GM21717 (cell line): ENCODE measurements around the gene KIF3A.

Source experiments
- ATAC-seq: cut with Tn5 transposase; IDR thresholded peaks from one replicate; pipeline ENCODE4 v1.9.1; 2021; ENCODE audit warnings: mild to moderate bottlenecking, moderate library complexity; ENCODE audit not compliant: unreplicated experiment

KIF3A gene

DNA sequence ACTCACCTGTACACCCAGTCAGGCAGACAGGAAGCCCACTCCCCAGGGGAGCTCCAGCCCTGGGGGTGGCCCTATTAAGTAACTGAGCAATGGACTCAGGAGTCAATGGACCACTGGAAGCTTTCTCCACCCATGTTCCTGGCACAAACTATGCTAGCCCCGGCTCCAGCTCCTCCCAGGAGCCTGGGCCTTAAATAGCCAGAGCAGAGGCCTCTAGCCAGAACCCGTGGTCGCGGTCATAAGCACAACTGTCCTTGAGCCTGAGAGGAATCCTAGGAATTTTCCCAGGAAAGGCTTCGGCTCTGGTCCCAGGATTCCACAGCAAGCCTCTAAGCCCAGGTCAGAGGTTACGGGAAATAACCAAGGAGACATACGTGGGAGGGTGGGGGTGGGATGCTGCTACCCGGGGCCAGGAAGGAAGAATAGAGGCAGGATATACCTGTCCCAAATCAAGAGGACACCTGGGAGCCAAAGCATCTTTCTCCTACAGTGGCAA lies 34.2 kb upstream of the KIF3A start:
- ATAC-seq, result no peak

DNA sequence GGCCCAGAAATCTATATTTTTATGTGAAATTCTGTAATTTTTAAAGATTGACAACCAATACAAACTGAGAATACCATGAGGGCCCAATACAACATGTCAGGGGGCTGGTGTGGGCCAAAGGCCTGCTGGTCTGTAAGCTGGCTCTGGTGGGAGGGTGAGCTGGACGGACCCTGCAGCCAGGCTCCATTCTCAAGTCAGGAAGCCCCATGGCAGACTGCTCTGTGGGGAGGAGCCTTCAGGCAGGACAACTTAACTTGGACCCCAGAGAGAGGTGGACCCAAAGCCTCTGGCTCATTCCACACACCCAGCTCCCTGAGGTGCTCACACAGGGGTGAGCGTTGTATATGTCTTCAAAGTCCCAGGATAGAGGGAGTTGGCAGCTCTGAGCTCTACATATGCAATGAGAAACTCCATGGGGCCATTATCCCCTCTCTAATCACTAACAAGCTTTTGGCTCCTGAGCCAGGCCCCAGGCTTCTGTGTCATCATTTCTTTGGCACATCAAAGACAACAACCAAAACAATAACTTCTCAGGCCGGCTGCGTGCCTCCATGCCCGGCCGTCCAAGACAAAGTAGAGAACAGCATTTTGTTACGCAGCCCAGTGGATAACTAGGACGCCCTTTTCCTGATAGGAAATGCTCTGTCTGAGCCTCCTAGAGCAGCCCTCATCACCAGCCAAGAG lies 33.3 kb upstream of the KIF3A start:
- no peak for ATAC-seq

DNA sequence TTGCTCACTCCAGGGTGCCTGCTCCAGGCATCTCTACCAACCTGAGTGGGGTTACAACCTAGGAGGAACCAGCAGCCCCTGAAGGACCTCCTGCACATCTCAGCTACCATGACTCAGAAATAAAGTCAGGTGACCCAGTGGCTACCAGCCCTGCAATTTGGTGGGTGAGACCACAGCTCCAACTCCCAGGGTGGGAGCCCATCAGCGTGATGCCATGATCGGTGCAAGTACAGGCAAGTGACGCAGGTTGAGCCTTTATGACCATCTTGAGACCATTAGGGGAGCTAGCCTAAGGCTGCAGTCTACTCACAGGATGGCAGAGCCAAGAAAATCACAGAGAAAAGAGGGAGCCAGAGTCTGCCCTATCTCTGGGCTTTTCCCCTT lies 31.1 kb upstream of the KIF3A start:
- ATAC-seq, result no peak

DNA sequence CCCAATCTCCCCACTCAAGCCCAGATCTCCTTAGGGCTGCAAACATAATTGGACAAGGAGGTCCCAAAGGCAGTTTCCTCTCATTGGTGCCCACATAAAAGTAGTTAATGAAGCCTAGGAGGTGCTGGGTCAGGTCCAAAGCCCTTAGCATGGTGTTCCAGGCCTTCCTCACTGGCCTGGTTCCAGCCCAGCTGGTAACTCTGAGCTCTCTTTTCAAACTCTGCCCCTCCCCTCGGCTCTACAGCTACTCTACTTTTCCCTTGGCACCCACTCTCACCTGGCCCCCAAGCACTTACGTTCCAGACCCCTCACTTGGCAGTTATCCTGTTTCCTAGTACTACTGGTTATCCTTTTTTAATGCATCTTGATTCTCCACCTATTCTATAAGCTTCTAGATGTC lies 29.8 kb upstream of the KIF3A start:
- no peak for ATAC-seq

DNA sequence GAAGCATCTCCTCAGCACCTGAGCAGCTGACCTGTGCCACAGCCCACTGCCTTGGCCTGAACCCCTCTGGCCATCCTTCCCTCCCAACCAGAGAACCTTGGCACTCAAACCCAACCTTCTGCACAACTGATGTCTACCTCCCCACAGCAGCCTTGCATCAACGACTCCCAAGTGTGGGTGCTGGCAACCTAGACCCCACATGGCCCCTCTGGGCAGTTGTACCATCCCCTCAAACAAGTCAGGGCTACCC lies 29.4 kb upstream of the KIF3A start:
- ATAC-seq, result no peak

DNA sequence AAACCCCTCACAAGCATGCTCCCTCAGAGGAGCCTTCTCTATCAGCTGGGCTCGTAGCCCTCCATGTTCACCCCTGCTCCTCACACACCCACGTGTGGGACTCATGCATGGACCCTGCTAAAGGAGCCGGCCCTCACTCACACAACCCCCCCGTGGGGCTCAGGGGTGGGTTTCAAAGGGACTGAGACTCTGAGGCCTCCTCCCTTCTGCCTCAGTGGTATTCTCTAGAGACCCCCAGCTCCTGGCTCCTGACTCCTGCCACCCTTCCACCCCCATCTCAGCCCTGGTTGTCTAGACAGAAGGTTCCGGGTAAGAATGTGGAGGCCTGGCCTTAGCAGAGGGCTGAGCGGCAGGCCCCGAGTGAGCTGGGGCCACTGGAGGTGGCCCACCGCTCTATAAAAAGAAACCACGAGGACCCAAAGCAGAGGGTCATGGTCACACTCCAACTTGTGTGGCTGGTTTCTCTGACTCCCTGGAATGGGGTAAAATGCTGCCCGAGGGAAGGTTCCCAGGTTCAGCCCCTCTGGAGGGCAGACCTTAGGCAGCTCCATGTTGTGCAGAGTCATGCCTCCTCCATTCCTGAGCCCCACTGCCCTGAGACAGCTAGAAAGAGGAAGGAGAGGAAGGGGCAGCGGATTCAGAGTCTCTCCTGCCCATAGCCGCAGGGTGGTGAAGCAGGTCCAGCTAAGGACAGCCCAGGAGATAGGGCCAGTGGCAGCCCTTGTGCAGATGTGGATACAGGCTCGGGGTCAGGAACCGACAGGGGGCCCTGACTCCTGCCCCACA lies 28.9 kb upstream of the KIF3A start:
- no peak for ATAC-seq

DNA sequence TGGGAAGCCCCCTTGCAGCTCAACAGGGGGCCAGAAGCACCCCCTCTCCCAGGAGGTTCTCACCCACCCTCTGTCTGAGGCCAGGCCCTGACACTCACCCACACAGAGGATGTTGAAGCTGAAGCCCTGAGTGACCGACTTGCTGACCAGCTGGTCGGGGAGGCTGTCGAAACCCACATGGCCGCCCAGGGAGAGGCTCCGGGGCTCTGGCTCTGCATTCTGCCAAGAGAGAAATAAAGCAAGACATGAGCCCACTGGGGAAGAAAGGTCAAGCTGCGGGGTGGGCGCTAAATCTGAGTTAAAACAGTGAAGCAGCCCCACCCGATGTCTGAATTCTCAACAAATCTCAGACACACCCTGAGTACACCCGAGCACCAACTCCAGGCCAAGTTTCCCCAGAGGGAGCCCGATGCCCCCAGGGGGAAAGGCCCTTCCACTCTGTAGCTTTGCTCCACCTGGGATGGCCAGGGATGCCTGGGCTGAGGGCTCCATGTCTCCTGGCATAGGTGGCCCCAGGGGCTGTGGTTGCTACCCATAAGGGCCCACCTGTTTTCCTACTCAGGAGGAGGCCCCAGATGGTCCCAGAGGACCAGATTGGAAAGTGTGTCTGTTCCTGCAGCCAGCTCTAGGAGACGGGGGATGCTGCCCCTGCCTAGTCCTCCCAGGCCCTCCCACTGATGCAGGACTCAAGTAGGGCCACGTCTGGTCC lies 28.1 kb upstream of the KIF3A start:
- no peak for ATAC-seq

DNA sequence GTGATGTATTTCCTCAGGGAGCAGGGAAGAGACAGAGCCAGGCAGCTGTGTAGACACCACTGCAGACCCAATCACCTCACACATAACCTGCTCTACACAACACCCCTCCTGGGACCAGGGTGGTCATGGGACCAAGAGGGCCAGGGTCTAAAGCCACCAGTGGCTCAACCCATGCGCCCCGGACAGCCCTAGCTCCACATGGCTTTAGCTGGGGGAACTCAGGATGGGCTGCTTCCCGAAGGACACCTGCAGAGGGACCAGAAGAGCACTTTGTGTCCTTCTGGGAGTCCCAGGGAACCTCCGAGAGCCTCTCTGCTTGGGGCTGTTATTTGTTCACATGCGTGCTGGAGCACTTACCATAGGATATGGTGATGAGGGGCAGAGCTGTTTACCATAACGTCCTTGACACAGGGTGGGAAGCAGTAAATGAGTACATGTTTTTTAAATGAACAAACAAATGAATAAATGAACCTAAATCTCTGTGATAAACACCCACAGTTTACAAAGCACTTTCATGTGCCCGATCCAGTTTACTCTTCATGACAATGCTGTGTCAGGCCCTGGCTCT lies 27.4 kb upstream of the KIF3A start:
- ATAC-seq, result no peak

DNA sequence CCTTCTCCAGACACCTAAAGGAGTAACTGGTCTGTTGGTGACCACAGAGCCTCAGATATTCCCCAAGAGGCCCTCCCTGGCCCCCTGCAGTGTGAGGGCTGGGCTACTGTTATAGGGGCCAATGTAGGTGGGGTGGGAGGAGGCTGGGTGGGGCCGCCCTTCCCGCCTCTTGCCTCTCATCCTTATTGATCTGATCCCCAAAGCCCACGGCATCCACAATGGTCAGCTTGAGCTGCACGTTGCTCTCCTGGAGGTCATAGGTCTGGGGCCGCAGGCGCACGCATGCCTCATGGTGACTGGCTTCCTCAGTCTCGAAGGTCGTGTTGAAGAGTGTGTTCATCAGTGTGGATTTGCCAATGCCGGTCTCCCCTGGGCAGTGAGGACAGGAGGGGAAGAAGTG lies 26.7 kb upstream of the KIF3A start:
- no peak for ATAC-seq

DNA sequence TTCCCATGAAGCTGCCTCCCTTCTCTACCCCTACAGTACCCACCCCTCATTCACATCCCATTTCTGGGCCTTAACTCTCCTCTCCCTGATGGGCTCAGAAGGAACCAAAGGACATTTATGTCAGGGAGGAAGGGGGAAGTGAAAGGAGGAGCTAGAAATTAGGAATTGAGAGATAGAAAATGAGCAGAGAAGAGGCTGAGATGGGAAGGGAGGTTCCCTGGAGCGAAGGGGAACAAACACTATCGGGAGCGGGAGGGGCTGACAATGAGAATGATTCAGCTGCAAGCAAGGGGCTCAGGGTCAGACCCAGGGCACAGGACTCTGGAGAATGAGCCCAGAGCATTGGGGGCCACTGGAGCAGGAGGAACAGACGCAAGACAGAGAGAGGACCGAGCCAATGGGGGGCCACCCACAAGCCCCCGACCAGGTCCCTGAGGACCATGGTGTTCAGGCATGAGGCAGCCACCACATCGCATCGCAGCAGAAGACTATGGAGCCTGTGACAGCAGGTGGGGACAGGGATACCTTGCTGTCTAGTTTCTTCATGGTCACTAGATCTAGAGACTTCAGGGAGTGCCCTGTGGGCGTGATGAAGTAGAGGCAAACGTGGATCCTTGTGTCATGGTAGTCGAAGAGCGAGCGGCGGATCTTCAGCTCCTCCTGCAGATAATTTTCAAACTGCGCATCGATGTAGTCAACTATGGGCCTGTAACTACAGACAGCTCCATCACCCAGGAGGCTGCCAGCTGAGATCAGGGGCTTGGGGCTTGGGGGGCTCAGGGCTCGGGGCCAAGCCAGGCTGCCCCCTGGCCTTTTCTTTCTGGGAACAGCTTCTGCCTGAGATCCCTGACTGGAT lies 26.1 kb upstream of the KIF3A start:
- ATAC-seq, result no peak

DNA sequence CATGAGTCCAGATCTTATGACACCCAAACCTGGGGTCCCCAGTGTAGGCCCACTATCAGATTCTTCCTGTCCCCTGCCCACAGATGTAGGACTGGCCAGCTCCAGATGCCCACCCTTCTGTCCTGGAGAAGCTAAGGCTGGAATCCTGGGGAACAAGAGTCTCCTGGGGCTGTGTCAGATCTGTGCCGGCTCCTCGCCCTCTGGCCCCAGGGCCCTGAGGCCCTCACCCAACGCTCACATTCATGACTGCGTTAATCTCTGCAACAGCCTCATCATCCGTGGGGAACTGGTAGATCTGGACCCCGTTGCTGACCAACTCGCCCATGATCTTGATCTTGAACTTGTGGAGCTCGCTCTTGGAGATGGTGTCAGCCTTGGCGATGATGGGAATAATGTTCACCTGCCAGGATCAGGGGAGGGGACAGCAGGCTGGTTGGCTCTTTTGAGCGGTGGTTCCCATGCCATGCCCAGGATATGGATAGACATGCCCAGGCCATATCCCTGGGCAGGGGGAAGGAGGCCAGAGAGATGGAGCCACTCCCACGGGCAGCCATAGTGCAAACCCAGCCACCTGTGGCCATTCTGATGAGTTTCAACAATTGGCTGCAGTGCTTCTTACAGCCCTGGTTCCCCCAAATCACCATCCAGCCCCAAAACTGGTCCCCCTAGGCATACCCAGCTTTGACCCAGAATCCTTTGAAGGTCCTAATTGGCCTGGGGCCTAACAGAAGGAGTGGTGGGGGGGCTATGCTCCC lies 25.1 kb upstream of the KIF3A start:
- no peak for ATAC-seq

DNA sequence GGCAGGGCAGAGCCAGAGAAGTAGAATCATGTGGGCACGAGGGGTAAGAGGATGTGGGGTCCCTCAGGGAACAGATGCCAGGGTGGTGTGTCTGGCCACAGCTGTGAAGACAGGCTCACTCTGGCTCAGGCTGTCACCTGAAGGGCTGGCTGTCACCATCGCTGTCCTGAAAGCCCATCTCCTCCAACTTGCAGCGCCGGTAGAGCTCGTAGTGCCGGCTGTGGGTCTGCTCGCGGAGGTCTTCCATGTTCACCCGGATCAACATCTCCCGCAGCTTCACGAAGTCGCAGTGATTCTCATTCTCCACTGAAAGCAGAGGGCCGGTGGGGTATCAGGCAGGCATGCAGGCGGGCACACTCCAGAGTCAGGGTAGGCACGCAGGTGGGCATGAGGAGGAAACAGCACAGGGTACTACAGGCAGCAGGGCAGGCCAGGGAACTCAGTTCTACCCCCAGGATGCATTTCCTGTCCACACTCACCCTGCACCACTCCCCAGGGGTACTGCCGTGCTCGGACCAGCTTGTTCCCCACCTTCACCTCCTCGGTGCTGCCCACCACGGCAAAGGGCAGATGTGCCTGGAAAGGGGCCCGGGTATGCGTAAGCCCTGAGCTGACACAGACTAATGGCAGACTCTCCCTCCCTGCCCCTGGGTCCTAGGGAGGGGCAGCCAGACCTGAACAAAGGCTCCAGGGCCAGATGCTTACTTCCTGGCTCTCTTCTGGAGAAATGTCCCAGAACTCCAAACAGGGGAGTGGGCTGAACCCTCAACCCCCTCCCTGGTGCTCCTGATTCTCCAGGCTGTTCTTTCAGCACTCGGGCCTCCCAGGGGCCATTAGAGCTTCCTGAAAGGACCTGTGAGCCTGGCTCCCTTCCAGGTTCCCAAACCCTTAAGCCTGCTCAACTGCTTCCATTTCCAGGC lies 24.2 kb upstream of the KIF3A start:
- ATAC-seq, result no peak

DNA sequence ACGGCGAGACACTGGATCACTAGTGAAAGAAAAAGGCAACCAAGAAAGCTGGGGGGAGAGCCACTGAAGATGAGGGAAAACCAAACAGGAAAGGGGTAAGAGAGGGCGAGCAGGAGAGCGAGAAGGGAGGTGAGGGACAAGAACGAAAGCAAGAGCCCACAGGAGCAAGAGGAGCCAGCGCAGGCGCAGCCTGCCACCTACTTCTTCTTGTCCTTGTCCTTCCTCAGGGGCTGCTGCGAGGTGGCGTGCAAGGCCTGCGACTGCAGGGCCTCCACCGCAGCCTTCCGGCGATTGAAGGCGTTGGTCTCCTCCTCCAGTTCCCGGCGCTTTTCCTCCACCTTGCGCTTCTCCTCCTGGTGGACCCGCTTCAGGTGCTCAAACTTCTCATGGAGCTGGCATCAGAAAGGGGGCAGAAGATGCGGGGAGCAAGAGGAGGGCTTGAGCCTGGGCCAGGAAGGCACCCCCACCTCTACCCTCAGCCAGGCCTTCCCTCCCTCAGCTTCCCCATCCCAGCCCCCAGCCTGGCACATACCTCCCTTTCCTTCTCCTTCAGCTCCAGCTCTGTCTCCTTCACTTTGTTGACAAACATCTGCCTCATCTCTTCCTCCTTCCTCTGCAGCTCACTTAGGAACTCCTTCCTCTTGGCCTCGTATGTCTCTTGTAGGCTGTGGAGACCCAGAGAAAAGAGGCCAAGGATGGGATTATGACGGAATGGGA lies 23.4 kb upstream of the KIF3A start:
- no peak for ATAC-seq

DNA sequence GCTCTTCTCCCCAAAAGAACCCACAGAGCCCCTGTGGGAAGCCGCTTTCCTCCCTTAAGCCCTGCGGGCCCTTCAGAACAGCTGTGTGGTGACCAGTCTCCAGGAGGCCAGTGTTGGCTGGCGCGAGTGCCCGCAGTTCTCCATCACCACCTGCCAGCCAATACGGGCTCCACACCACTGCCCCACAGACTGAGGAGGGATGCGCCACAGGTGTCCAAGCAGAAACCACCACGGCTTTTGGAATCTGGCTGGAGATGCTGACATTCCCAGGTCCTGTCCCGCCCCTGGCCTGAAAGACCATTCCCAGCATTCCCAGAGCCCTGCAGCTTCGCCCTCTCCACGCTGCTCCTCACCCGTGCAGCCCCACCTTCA lies 22.7 kb upstream of the KIF3A start:
- ATAC-seq, result no peak

DNA sequence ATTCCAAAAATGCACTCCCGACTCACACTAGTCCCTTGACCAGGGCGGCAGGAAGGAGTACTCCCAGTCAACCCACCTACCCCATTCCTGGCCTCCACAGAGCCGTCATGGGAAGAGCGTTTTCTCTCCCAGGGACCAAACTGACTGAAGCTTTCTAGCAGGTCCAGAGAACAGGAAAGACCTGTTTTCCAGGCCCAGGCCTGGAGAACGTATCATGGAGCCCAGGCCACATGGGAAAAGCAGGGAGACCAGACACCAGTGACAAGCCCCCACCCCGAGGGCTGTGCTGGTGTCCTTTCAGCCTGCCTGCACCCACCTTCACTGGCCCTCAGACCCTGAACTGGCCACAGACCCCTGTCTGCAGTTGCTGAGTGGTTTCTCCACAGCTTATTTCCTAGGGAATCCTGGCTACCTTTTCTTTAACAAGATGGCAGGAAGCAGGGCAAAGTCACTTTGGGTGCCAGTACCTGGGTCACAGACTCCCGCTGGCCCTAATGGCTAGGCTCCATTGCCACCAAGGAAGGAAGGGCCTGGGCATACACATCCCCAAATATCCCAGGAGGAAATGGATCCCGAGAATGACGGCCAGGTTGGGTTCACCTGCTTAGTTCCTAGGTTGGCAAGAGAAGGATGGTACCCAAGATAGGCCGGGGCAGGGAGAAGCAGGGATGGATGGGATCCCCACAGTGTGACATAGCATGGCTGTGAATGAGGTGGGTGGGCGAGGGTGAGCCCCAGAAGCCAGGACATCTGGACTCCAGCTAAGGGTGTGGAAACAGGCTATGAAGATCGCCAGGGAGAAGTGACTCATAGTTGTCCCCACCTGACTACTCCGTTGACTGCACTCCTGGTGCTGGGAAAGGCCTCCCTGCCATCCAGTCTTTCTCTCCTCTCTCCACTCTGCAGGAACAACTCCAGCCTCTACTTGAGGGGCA lies 22.0 kb upstream of the KIF3A start:
- ATAC-seq, result no peak

DNA sequence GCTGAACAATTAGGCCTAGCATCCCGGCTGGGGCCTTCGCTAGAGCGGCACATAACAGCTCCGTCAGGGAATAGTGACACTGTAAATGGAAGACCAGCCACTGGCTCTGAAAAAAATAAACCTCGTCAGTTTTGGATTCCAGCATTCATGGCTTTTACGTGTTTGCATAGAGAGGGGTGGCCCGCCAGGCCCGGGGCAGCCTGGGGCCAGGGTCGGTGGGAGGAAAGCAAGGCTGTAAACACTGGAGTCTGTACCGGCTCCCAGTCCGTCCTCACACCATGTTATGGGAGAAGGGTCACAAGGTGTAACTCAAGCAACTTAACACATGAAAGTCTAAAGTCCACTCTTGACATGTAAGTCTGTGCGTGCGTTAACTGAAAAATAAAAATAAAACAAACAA lies 21.1 kb upstream of the KIF3A start:
- no peak for ATAC-seq

DNA sequence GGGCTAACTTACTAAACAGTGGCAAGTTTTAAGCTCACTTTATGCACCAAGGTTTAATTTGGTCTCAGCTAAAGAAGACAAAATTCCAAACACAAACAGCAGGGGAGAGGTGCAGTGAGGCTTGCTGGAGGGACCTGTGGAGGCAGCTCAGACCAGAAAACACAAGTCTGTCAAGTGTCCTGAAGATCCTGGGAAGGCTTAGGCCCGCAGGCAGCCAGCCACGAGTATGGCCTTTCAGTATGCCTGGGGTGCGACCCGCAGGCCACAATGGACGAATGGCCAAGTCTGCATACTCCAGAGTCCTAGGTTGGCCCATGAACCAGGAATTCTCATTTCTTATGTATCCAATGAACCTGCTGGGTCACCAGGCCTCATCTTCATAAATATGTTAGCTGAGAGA lies 19.2 kb upstream of the KIF3A start:
- no peak for ATAC-seq

DNA sequence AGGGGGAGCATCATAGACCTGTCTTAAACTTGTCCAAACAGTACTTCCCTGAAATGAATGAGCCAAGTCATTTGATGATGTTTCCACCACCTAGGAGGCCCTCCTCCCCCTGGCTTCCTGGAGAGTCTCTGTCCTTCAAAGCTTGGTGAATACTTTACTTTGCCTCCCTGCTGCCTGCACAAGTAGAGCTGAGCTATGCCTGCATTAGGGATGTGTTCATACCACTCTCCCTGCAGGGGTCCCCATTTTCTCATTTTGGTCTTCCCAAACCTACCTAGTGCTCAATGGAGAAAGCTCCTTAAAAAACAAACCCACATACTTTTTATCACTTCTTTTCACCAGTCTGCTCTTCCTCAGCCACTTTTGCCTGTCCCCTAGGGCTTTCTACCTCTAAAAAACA lies 17.6 kb upstream of the KIF3A start:
- no peak for ATAC-seq
